NB4 (cell line): Measurements from ENCODE around the gene CDH4.

Experiments used
- MYC ChIP-seq: IDR thresholded peaks from 2 replicates; pipeline ENCODE4 v1.6.1; 2011; ENCODE audit warnings: low read depth, low read length
- POLR2A ChIP-seq: IDR thresholded peaks from 2 replicates; pipeline ENCODE4 v1.6.1; 2011; ENCODE audit warnings: mild to moderate bottlenecking; ENCODE audit not compliant: insufficient read length; ENCODE audit errors: extremely low read depth
- TF ChIP-seq, protein P1 (sequence below): IDR thresholded peaks from one replicate; pipeline ENCODE4 v1.5.1; 2012; ENCODE audit warnings: low read depth, low read length

DNA sequence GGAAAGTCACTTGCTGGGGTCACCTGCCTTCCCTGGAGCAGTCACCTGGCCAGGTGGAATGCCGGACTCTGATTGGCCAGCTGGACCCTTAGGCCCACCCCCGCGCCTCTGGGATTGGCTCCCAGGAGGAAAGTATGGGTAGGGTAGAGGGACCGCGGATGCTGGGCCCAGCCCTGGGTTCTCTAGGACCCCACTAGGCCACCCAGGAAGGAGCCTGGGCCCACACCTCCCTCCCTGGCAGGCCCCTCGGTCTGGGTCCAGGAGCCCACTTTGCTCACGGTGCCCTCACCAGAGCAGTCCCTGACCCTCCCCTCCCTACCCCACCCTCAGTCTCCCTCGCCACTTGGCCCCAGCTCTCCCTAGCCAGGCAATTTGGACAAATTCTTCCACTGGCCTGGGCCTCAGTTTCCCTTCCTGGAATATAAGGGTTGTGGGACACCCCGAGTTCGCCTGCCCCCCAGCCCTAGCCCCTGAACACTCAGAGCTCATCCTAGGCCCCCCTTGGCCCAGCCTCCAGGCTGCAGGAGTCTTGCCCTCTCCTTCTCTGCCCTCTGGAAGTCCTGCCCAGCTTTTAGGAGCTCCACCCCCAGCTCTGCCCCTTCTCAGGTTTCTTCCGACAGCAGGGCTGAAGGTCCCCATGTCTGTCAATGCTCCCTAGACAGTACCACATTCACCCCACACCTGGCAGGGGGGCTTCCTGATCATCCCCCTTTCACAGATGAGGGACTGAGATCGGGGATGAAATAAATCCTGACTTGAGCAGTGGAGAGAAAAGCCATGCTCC lies 514.0 kb downstream of the CDH4 start:
- TF ChIP-seq, protein P1, sequence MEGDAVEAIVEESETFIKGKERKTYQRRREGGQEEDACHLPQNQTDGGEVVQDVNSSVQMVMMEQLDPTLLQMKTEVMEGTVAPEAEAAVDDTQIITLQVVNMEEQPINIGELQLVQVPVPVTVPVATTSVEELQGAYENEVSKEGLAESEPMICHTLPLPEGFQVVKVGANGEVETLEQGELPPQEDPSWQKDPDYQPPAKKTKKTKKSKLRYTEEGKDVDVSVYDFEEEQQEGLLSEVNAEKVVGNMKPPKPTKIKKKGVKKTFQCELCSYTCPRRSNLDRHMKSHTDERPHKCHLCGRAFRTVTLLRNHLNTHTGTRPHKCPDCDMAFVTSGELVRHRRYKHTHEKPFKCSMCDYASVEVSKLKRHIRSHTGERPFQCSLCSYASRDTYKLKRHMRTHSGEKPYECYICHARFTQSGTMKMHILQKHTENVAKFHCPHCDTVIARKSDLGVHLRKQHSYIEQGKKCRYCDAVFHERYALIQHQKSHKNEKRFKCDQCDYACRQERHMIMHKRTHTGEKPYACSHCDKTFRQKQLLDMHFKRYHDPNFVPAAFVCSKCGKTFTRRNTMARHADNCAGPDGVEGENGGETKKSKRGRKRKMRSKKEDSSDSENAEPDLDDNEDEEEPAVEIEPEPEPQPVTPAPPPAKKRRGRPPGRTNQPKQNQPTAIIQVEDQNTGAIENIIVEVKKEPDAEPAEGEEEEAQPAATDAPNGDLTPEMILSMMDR, result no peak
- TF ChIP-seq MYC, result no peak
- no peak for TF ChIP-seq POLR2A
